Measurements from ENCODE around the gene MRPL45. TPM values are rescaled to one million over a fixed set of nuclear protein-coding genes. Genes with fewer than 3 reads are reported as not detected.

Gene MRPL45
- total and polyA plus RNA-seq, 2 donors (not counting 3 experiments of a cell fraction or from before 2014, with no cell fraction given): 41.2 to 45.5 TPM

GRCh38 chr17:38353668-38354067, 56.7 kb downstream of the MRPL45 start:
- CTCF ChIA-PET: interaction anchor here (0.8 to 4.7 kb wide), 12 partner anchors 11 to 314 kb away, joined by 3 to 57 read pairs (median 4); no protein-coding TSS in a partner anchor
- Histone ChIP-seq H3K27ac (ENCODE audit: insufficient read depth, low read depth, low read length) (no peak overlapping the region), H3K79me2 (ENCODE audit: control insufficient read depth, insufficient read depth, low read length) (peaks cover 4% of the 10 kb centered on the region), H3K9me3 (replicated peaks; ENCODE audit: control insufficient read depth, insufficient read depth, low read length) (no peaks in the 10 kb centered on the region), H3K36me3 (ENCODE audit: control insufficient read depth in 2 of 2, extremely low read depth in 1 of 2, insufficient read depth in 2 of 2, low read length in 2 of 2) (no peaks in the 10 kb centered on the region), H3K4me2 (ENCODE audit: insufficient read depth, low read length) (no peak overlapping the region), H4K20me1 (replicated peaks; ENCODE audit: control insufficient read depth, extremely low read depth, insufficient read depth, low read length) (no peaks in the 10 kb centered on the region), H3K27me3 (ENCODE audit: control insufficient read depth in 2 of 2, insufficient read depth in 2 of 2, low read length in 2 of 2) (no peaks in the 10 kb centered on the region), H3K4me3 (replicated peaks in 1 of 3; ENCODE audit: insufficient read depth in 1 of 3, low read depth in 1 of 3, low read length in 3 of 3) (no peak overlapping the region), H2AFZ (ENCODE audit: low read depth, low read length) (no peak overlapping the region), H3K4me1 (ENCODE audit: control insufficient read depth, extremely low read depth, insufficient read depth, low read length) (peaks cover 8% of the 10 kb centered on the region), H3K9me1 (replicated peaks; ENCODE audit: control insufficient read depth, extremely low read depth, insufficient read depth, low read length) (no peaks in the 10 kb centered on the region), H3K9ac (replicated peaks; ENCODE audit: extremely low read depth, insufficient read depth, low read length) (no peak overlapping the region)
- dilution Hi-C loops (cut with MboI; ENCODE audit: extremely low pct_ligation_motif_present, low sequenced_read_pairs): no loop called here
- FAIRE-seq: no peak
- no peak for DNase-seq (ENCODE audit: low read depth, low spot score)
- POLR2A ChIA-PET: interaction anchor here (0.6 kb wide), 1 partner anchor 9 kb away, joined by 3 read pairs; no protein-coding TSS in a partner anchor
- TF ChIP-seq JUN (IDR thresholded peaks at IDR 0.05; ENCODE audit: borderline replicate concordance, insufficient read depth, insufficient read length, low read depth) (no peak), EZH2 (IDR thresholded peaks at IDR 0.05; ENCODE audit: borderline replicate concordance, low read depth, low read length, severe bottlenecking) (no peak), POLR2A (IDR thresholded peaks at IDR 0.05; ENCODE audit: low read depth, low read length) (no peak), MYC (IDR thresholded peaks at IDR 0.05; ENCODE audit: low read depth, low read length) (no peak), FOS (IDR thresholded peaks at IDR 0.05; ENCODE audit: borderline replicate concordance, insufficient read depth, low read length) (no peak), POLR2AphosphoS5 (IDR thresholded peaks at IDR 0.05; ENCODE audit: insufficient read depth, low read depth, low read length) (no peak), GATA2 (IDR thresholded peaks at IDR 0.05; ENCODE audit: insufficient read depth, insufficient read length, low read depth, low read length) (no peak)
- TF ChIP-seq, protein P1, sequence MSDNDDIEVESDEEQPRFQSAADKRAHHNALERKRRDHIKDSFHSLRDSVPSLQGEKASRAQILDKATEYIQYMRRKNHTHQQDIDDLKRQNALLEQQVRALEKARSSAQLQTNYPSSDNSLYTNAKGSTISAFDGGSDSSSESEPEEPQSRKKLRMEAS (IDR thresholded peaks at IDR 0.05; ENCODE audit: insufficient read depth, insufficient read length): no peak
- TF ChIP-seq, protein P2, sequence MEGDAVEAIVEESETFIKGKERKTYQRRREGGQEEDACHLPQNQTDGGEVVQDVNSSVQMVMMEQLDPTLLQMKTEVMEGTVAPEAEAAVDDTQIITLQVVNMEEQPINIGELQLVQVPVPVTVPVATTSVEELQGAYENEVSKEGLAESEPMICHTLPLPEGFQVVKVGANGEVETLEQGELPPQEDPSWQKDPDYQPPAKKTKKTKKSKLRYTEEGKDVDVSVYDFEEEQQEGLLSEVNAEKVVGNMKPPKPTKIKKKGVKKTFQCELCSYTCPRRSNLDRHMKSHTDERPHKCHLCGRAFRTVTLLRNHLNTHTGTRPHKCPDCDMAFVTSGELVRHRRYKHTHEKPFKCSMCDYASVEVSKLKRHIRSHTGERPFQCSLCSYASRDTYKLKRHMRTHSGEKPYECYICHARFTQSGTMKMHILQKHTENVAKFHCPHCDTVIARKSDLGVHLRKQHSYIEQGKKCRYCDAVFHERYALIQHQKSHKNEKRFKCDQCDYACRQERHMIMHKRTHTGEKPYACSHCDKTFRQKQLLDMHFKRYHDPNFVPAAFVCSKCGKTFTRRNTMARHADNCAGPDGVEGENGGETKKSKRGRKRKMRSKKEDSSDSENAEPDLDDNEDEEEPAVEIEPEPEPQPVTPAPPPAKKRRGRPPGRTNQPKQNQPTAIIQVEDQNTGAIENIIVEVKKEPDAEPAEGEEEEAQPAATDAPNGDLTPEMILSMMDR (IDR thresholded peaks at IDR 0.05; ENCODE audit: extremely low read depth in 1 of 2, insufficient read depth in 1 of 2, low read depth in 1 of 2, low read length in 2 of 2): no peak
- intact Hi-C loops (cut with micrococcal nuclease): loop anchor here (5.0 kb wide), 1 partner anchor 139 kb away; no protein-coding TSS in a partner anchor
- no TSS peak for BruUV-seq (replicated peaks)

Measured in endothelial cell of umbilical vein (primary cell).